HG03378 (cell line): ENCODE results near the gene ARHGEF18.
"Not testable (repeated sequence)": the region's sequence is repeated elsewhere in the genome, so short reads cannot be mapped to it uniquely, and the experiment has no call there.

ENCODE experiments used
- ATAC-seq: cut with Tn5 transposase; IDR thresholded peaks from one replicate; pipeline ENCODE4 v1.9.1; 2021; ENCODE audit warnings: mild to moderate bottlenecking, moderate library complexity; ENCODE audit not compliant: unreplicated experiment

ARHGEF18 gene

DNA sequence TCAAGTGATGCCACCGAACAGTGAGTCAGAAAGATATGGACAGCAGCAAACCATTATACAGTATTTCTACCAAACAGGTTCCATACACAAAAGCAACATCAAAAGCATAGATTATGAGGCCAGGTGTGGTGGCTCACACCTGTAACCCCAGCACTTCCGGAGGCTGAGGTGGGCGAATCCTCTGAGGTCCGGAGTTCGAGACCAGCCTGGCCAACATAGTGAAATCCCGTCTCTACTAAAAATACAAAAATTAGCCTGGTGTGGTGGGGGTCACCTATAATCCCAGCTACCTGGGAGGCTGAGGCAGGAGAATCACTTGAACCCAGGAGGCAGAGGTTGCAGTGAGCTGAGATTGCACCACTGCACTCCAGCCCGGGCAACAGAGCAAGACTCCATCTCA is 1.7 kb upstream of the ARHGEF18 start:
- ATAC-seq, result not testable (repeated sequence)

- no peak for ATAC-seq
Observed at GRCh38 chr19:7349231-7349591, 474 bp downstream of the ARHGEF18 start.

DNA sequence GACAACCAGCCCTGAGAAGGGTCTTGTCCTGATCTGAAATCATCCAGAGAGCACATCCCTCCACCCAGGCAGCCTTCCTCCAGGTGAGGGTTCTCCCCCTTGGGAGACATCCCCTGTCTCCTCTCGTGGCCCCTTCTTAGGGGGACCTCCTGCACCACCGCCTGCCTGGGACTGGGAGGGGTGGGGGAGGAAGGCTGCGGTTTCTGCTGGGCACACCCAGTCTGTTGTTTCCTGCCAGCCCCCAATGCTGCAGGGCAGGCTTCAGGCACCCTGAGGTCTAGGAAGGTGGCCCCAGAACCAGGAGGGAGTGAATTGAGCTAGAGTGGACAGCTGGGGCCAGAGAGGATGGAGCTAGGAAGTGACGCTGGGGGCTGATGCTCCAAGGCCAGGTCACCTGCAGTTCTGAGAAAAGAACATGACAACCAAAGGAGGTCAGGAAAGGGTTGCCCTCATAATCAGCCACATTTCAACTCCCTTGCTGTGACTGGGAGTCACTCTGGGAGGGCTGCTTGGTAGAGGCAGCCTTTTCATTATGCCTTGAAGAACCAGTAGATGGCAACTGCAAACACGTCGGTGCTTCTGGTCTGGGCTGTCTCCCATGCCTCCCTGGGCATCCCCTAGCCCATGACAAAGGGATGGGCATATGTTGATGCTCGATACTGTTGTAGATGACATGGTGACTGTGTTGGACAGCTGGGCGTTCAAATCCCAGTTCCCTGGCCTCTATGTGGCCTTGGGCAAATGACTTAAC is 1.4 kb downstream of the ARHGEF18 start:
- no peak for ATAC-seq

- no peak for ATAC-seq
Observed at GRCh38 chr19:7351861-7352260, 3.1 kb downstream of the ARHGEF18 start.

GRCh38 chr19:7355151-7355820 is 6.5 kb downstream of the ARHGEF18 start:
- no peak for ATAC-seq

- no peak for ATAC-seq
Observed at GRCh38 chr19:7355871-7356270, 7.1 kb downstream of the ARHGEF18 start.

DNA sequence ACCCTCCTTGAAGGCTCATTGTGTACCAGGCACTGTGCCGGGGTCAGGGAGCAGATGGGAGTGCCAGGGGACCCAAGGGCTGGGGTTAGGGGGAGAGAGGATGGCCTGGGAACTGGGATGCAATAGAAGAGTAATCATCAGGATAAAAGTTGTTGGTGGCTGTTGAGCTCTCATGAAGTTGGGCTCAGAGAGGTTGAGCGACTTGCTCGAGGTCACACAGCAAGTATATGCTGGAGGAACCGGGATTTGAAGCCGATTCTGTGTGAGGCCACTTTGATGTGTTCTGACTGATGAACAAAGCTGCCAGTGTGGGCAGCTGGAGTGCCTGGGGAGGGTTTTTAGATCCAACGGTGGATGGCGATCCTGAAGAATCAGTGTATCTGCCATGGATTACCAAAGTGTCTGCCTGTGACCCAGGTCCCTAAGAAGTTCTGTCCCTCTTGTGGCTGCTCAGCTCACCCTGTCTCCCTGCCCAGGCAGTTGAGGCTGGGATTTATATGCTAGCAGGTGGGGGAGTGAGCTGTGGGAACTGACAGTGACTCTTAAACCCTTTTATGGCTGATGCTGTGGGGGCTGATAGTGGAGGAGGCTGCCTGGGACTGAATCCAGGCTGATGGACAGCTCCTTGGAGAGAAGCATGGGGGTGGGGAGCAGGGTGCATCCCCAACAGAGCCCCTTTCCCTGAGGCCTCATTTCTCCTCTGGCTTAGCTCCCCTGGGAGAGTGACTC is 8.3 kb downstream of the ARHGEF18 start:
- ATAC-seq, result no peak

DNA sequence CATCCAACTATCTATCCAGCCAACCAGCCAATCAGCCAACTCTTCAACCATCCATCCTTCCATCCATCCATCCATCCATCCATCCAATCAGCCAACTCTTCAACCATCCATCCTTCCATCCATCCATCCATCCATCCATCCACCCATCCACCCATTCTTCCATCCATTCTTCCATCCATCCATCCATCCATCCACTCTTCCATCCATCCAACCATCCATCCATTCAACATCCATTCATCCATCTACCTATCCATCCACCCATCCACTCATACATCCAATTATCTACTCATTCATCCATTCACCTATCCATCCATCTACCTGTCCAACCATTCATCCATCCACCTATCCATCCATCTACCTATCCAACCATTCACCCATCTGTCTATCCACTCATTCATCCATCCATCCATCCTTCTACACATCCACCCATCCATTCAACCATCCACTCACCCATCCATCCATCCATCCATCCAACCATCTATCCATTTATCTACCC is 9.4 kb downstream of the ARHGEF18 start:
- ATAC-seq, result no peak

GRCh38 chr19:7360393-7360984 is 11.8 kb downstream of the ARHGEF18 start:
- no peak for ATAC-seq

DNA sequence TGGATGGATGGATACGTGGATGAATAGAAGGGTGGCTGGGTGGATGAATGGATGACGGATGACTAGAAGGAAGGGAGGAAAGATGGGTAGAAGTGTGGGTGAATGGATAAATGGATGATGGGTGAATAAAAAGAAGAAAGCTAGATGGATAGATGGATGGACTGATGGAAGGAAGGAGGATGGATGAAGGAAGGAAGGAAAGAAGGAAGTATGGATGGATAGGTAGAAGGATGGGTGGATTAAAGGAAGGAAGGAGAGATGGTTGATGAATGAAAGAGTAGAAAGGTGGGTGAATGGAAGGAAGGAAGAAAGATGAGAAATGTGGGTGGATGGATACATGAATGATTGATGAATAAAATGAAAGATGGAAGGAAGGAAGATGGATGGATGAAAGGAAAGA is 14.5 kb downstream of the ARHGEF18 start:
- ATAC-seq, result no peak

GRCh38 chr19:7366701-7367420 is 18.1 kb downstream of the ARHGEF18 start:
- no peak for ATAC-seq

GRCh38 chr19:7368456-7368855 is 19.7 kb downstream of the ARHGEF18 start:
- no peak for ATAC-seq

- ATAC-seq, result not testable (repeated sequence)
Observed at GRCh38 chr19:7368866-7369265, 20.1 kb downstream of the ARHGEF18 start.

- no peak for ATAC-seq
Observed at GRCh38 chr19:7370546-7370945, 21.8 kb downstream of the ARHGEF18 start.

DNA sequence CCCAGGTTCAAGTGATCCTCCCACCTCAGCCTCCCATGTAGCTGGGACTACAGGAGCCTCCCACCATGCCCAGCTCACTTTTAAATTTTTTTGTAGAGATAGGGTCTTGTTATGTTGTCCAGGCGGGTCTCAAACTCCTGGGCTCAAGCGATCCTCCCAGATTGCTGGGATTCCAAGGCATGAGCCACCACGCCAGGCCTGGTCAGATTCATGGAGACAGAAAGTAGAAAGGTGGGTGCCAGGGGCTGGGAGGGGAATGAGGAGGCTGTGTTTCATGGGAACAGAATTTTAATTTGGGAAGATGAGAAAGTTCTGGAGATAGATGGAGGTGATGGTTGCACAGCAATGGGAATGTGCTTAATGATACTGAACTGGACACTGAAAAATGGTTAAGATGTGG is 22.3 kb downstream of the ARHGEF18 start:
- no peak for ATAC-seq

DNA sequence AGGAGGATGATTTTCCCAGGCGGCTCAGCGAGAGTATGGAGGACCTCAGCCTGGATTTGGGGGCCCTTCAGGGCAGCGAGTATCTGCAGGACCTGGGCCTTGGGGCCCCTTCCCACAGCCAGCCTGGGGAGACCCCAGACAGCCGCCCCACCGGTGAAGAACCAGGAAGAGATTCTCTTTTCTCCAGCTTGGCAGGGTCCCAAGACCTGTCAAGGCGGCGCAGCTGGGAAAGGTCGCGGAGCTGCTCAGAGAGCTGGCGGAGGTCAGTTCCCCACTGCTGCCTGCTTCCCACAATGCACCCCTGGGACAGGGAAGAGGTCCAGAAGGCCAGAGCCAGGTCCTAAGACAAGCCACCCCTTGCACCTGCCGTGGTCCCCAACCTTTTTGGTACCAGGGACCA is 24.1 kb downstream of the ARHGEF18 start:
- ATAC-seq, result no peak

DNA sequence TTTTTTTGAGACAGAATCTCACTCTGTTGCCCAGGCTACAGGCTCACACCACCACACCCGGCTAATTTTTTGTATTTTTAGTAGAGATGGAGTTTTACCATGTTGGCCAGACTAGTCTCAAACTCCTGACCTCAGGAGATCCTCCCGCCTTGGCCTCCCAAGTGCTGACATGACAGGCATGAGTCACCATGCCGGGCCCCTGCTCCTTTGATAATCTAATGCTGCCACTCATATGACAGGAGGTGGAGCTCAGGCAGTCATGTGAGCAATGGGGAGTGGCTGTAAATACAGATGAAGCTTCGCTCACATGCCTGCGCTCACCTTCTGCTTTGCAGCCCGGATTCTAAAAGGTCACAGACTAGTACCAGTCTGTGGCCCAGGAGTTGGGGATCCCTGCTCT is 25.1 kb downstream of the ARHGEF18 start:
- ATAC-seq, result no peak

DNA sequence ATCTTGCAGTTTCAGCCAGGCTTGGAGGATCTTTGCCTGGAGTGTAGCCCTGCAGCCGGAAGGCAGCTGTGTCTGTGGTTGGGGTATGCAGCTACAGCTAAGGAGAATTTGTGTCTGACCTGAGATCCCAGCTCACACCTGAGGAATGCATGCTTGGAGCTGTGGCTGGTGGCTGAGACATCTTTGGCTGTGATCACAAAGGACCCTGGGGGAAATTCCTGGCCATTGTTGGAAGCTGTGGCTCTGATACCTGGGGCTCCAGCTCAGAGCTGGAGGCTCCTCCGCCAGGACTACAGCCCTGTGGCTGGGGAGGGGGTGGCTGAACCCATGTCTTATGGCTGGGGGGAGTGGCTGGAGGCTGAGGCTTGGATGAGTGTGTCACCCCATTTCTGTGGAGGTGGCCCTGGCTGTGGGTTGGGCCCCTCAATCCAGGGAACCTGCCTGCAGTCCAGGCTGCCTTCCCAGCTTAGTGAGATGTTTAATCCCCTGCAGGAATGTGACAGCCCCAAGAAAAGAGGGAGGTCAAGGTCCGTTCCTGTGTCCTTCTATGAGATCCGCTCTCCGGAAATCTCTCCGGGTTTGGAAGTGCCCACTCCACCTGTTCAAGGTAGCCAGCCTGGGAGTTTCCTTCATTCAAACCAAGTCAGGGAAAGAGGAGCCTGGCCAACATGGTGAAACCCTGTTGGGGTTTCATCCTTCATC is 27.6 kb downstream of the ARHGEF18 start:
- ATAC-seq, result no peak

- no peak for ATAC-seq
Observed at GRCh38 chr19:7377196-7377595, 28.5 kb downstream of the ARHGEF18 start.

GRCh38 chr19:7381073-7381390 is 32.3 kb downstream of the ARHGEF18 start:
- no peak for ATAC-seq
